OCI-LY7 (cell line): ENCODE measurements around the gene MATK.

Experiments
- EZH2phosphoT487 ChIP-seq: fragments of 200-600 bp; sonication (generic); IDR thresholded peaks from 2 replicates; pipeline ENCODE4 v1.6.1; 2018; ENCODE audit warnings: low read depth, borderline replicate concordance, mild to moderate bottlenecking, mixed run types, antibody characterized with exemption, low read length, moderate library complexity, mixed read lengths
- TF ChIP-seq, protein P1 (sequence below): fragments of 200-600 bp; sonication (generic); conservative IDR thresholded peaks from 2 replicates; pipeline ENCODE4 v1.5.1; 2014; ENCODE audit warnings: mild to moderate bottlenecking, antibody characterized with exemption, low read length, moderate library complexity, mixed read lengths

DNA sequence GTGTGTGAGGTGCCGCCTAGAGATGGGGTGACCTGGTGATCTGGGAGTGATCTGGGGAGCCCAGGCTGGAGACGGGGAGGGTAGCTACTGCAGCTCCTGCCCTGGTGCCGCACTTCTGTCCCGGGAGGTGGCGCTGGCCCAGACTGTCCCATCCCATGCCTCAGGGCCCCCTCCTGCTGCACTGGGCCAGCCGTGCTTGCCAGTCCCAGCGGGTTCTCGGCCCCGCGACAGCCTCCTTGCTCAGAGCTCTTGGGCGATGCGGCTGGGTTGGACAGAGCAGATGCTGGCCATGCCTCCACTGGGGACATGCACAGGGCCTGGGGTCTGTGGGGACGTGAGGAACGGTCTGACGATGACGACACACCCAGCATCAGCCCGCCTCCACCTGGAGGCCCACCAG lies 16.7 kb downstream of the MATK start:
- TF ChIP-seq, protein P1, sequence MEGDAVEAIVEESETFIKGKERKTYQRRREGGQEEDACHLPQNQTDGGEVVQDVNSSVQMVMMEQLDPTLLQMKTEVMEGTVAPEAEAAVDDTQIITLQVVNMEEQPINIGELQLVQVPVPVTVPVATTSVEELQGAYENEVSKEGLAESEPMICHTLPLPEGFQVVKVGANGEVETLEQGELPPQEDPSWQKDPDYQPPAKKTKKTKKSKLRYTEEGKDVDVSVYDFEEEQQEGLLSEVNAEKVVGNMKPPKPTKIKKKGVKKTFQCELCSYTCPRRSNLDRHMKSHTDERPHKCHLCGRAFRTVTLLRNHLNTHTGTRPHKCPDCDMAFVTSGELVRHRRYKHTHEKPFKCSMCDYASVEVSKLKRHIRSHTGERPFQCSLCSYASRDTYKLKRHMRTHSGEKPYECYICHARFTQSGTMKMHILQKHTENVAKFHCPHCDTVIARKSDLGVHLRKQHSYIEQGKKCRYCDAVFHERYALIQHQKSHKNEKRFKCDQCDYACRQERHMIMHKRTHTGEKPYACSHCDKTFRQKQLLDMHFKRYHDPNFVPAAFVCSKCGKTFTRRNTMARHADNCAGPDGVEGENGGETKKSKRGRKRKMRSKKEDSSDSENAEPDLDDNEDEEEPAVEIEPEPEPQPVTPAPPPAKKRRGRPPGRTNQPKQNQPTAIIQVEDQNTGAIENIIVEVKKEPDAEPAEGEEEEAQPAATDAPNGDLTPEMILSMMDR = no peak
- TF ChIP-seq EZH2phosphoT487 = no peak
